Cardiac fibroblast (primary cell): Measurements from ENCODE around the gene FAM13B.

Source experiments
- DNase-seq, 2 donors: peaks; one replicate each; pipeline versions ENCODE4 v3.0.0 to v3.0.0-alpha.2; 2010; ENCODE audit warnings: low read depth in 2 of 2
- H3K4me3 ChIP-seq, 2 donors: replicated peaks in 1 of 2; 1 replicate in 1 of 2; 2 replicates in 1 of 2; pipeline ENCODE4 v1.5.1; 2011; ENCODE audit warnings: low read depth in 2 of 2, low read length in 2 of 2, mild to moderate bottlenecking in 2 of 2, moderate library complexity in 1 of 2
- CTCF ChIP-seq: IDR thresholded peaks from one replicate; pipeline ENCODE4 v1.5.1; 2011; ENCODE audit warnings: low read depth, mild to moderate bottlenecking, low read length, inconsistent platforms

Gene FAM13B

GRCh38 chr5:137902408-137903133 is 130.3 kb downstream of the FAM13B start:
- no peak overlapping the region for H3K4me3 ChIP-seq
- DNase-seq, result no peak
- TF ChIP-seq CTCF, result no peak

- DNase-seq, result no peak
- TF ChIP-seq CTCF, result no peak
- H3K4me3 ChIP-seq, result no peak overlapping the region
Measured at GRCh38 chr5:137901011-137901817, 131.7 kb downstream of the FAM13B start.

GRCh38 chr5:137899493-137899892 is 133.4 kb downstream of the FAM13B start:
- DNase-seq, result no peak
- no peak overlapping the region for H3K4me3 ChIP-seq
- no peak for TF ChIP-seq CTCF

- no peak for DNase-seq
Measured at GRCh38 chr5:137896560-137896959, 136.3 kb downstream of the FAM13B start.

GRCh38 chr5:137894586-137894985 is 138.3 kb downstream of the FAM13B start:
- no peak for TF ChIP-seq CTCF
- no peak overlapping the region for H3K4me3 ChIP-seq
- no peak for DNase-seq

More at GRCh38 chr5:137896560-137896959, 136.3 kb downstream of the FAM13B start:
- H3K4me3 ChIP-seq, result no peak overlapping the region
- no peak for TF ChIP-seq CTCF

- DNase-seq, result no peak
- H3K4me3 ChIP-seq, result no peak overlapping the region
- TF ChIP-seq CTCF, result peak; percentile 2
Measured at GRCh38 chr5:137891849-137892248, 141.0 kb downstream of the FAM13B start.
